Endothelial cell of umbilical vein (primary cell): ENCODE data around the gene SLC30A3. TPM values are rescaled to one million over a fixed set of nuclear protein-coding genes. Genes with fewer than 3 reads are reported as not detected.

Source experiments
- BruUV-seq: library from RNA; stranded (reverse); fragments of 400-500 nt; replicated peaks from 2 replicates; lab custom pipeline; 2021; lab: Mats Ljungman, UMichigan
- CTCF ChIA-PET: fragments of 300-600, 350-600 bp; sonication (Branson Sonifier 250); formaldehyde crosslinking; loops from one replicate; lab custom pipeline; 2021; ENCODE audit warnings: antibody characterized with exemption, inconsistent platforms; lab: Charles Lee
- POLR2A ChIA-PET: fragments of 300-600, 350-600 bp; sonication (Branson Sonifier 250); formaldehyde crosslinking; loops from one replicate; lab custom pipeline; 2021; ENCODE audit warnings: antibody characterized with exemption, inconsistent platforms; lab: Charles Lee
- DNase-seq: peaks from one replicate; pipeline ENCODE4 v3.0.0-alpha.2; 2011; ENCODE audit warnings: low read depth, low spot score
- FAIRE-seq: peaks from 2 replicates; lab custom pipeline; 2011; peaks lifted over from hg19 to GRCh38; lab: Jason Lieb, UNC
- H2AFZ ChIP-seq: 2 replicates; pipeline ENCODE4 v1.6.0; 2012; ENCODE audit warnings: low read depth, low read length, control low read depth, inconsistent platforms
- H3K27ac ChIP-seq: 2 replicates; pipeline ENCODE4 v1.5.1; 2011; ENCODE audit warnings: low read depth, mild to moderate bottlenecking, control low read depth, low read length, moderate library complexity; ENCODE audit not compliant: insufficient read depth
- H3K27me3 ChIP-seq, 2 experiments: 2 replicates each; pipeline versions ENCODE4 v1.6.0 to v1.6.1; 2011; ENCODE audit warnings: low read length in 2 of 2, mixed read lengths in 1 of 2; ENCODE audit not compliant: control insufficient read depth in 2 of 2, insufficient read depth in 2 of 2
- H3K36me3 ChIP-seq, 2 experiments: 2 replicates in 1 of 2; 3 replicates in 1 of 2; pipeline ENCODE4 v1.5.1; 2011; ENCODE audit warnings: low read length in 2 of 2, mild to moderate bottlenecking in 1 of 2, moderate library complexity in 1 of 2; ENCODE audit not compliant: control insufficient read depth in 2 of 2, insufficient read depth in 2 of 2; ENCODE audit errors: extremely low read depth in 1 of 2
- H3K4me1 ChIP-seq: 3 replicates; pipeline ENCODE4 v1.5.1; 2011; ENCODE audit warnings: mild to moderate bottlenecking, low read length; ENCODE audit not compliant: control insufficient read depth, insufficient read depth; ENCODE audit errors: extremely low read depth
- H3K4me2 ChIP-seq: 2 replicates; pipeline ENCODE4 v1.6.1; 2011; ENCODE audit warnings: low read length, control low read depth, mixed read lengths; ENCODE audit not compliant: insufficient read depth
- H3K4me3 ChIP-seq, 3 experiments: fragments of 200-600 bp in 1 of 3; sonication (generic), shearing (Covaris generic) in 1 of 3; replicated peaks in 1 of 3; 2 replicates each; pipeline ENCODE4 v1.5.1; 2011 to 2016; ENCODE audit warnings: control low read depth in 3 of 3, low read length in 3 of 3, mild to moderate bottlenecking in 2 of 3, inconsistent platforms in 1 of 3, low read depth in 1 of 3, moderate library complexity in 1 of 3; ENCODE audit not compliant: insufficient read depth in 1 of 3
- H3K79me2 ChIP-seq: 2 replicates; pipeline ENCODE4 v1.6.0; 2012; ENCODE audit warnings: low read length, inconsistent platforms; ENCODE audit not compliant: control insufficient read depth, insufficient read depth
- H3K9ac ChIP-seq: replicated peaks from 2 replicates; pipeline ENCODE3; 2011; ENCODE audit warnings: low read length, control low read depth; ENCODE audit not compliant: insufficient read depth; ENCODE audit errors: extremely low read depth
- H3K9me1 ChIP-seq: replicated peaks from 3 replicates; pipeline ENCODE4 v1.6.0; 2011; ENCODE audit warnings: mild to moderate bottlenecking, low read length; ENCODE audit not compliant: control insufficient read depth, insufficient read depth; ENCODE audit errors: extremely low read depth
- H3K9me3 ChIP-seq: replicated peaks from 2 replicates; pipeline ENCODE4 v1.5.1; 2012; ENCODE audit warnings: low read length, inconsistent platforms; ENCODE audit not compliant: control insufficient read depth, insufficient read depth
- H4K20me1 ChIP-seq: replicated peaks from 2 replicates; pipeline ENCODE3; 2011; ENCODE audit warnings: mild to moderate bottlenecking, low read length; ENCODE audit not compliant: control insufficient read depth, insufficient read depth; ENCODE audit errors: extremely low read depth
- CTCF ChIP-seq, 2 donors: IDR thresholded peaks; 1 replicate in 1 of 2; 2 replicates in 1 of 2; pipeline ENCODE4 v1.5.1; 2011; ENCODE audit warnings: low read length in 2 of 2, mild to moderate bottlenecking in 2 of 2, moderate library complexity in 2 of 2, control low read depth in 1 of 2, inconsistent platforms in 1 of 2, low read depth in 1 of 2; ENCODE audit not compliant: insufficient read depth in 1 of 2; ENCODE audit errors: extremely low read depth in 1 of 2
- EZH2 ChIP-seq: IDR thresholded peaks from 2 replicates; pipeline ENCODE4 v1.6.1; 2012; ENCODE audit warnings: borderline replicate concordance, low read depth, mild to moderate bottlenecking, moderate library complexity, low read length, inconsistent platforms; ENCODE audit not compliant: severe bottlenecking
- FOS ChIP-seq: IDR thresholded peaks from 2 replicates; pipeline ENCODE4 v1.6.1; 2011; ENCODE audit warnings: mild to moderate bottlenecking, low read length, moderate library complexity, borderline replicate concordance; ENCODE audit not compliant: insufficient read depth
- GATA2 ChIP-seq: IDR thresholded peaks from 2 replicates; pipeline ENCODE4 v1.7.0; 2011; ENCODE audit warnings: low read depth, mild to moderate bottlenecking, moderate library complexity, mixed read lengths, low read length; ENCODE audit not compliant: insufficient read length, insufficient read depth
- JUN ChIP-seq: IDR thresholded peaks from 2 replicates; pipeline ENCODE4 v1.6.1; 2011; ENCODE audit warnings: borderline replicate concordance, low read depth; ENCODE audit not compliant: insufficient read length, insufficient read depth
- MYC ChIP-seq: IDR thresholded peaks from one replicate; pipeline ENCODE4 v1.6.1; 2011; ENCODE audit warnings: mild to moderate bottlenecking, low read depth, low read length
- POLR2A ChIP-seq: IDR thresholded peaks from 2 replicates; pipeline ENCODE4 v1.6.1; 2012; ENCODE audit warnings: low read depth, mild to moderate bottlenecking, control low read depth, low read length
- POLR2AphosphoS5 ChIP-seq: IDR thresholded peaks from 2 replicates; pipeline ENCODE4 v1.6.1; 2012; ENCODE audit warnings: low read depth, mild to moderate bottlenecking, control low read depth, low read length, moderate library complexity; ENCODE audit not compliant: insufficient read depth
- dilution Hi-C: fragments of 300-500 bp; cut with MboI; formaldehyde crosslinking; loops from one replicate; pipeline ENCODE4 v1.15.0; 2019; ENCODE audit warnings: low sequenced_read_pairs; ENCODE audit not compliant: extremely low pct_ligation_motif_present
- intact Hi-C: fragments of 100-400 bp; cut with micrococcal nuclease; formaldehyde crosslinking; loops from one replicate; pipeline ENCODE4 v1.10.0; 2022
- polyA plus RNA-seq, 4 experiments: library from polyadenylated mRNA; depleted of rRNA in 3 of 4; stranded (reverse) in 3 of 4; unstranded in 1 of 4; fragments of >200 nt; gene quantifications; 2 replicates each; pipeline versions ENCODE4 v1.2.1 to v1.2.3, GENCODE V29; 2011 to 2012; ENCODE audit warnings: missing spikeins in 1 of 4
- total RNA-seq: library from RNA; stranded (reverse); gene quantifications from 2 replicates; pipeline ENCODE4 v1.2.3, GENCODE V29; 2021
- TF ChIP-seq, protein P1 (sequence below): IDR thresholded peaks from 2 replicates; pipeline ENCODE4 v1.6.1; 2011; ENCODE audit not compliant: insufficient read depth, insufficient read length

Gene SLC30A3
- total and polyA plus RNA-seq, 2 donors (not counting 3 experiments of a cell fraction or from before 2014, with no cell fraction given) = 16.7 to 63.9 TPM

- dilution Hi-C loops = no loop called here
- H3K9ac ChIP-seq = no peak overlapping the region
- no peak for DNase-seq
- ChIA-PET POLR2A (interaction anchor here (0.6 kb wide), 1 partner anchor 18 kb away, joined by 3 read pairs; no protein-coding TSS in a partner anchor), CTCF (interaction anchor here (1.3 to 3.3 kb wide), 4 partner anchors 9 to 32 kb away, joined by 4 to 30 read pairs (median 10); partner anchors contain the start of gene TRIM54)
- no peak overlapping the region for H3K27ac ChIP-seq
- H3K36me3 ChIP-seq = no peaks in the 10 kb centered on the region
- no peaks in the 10 kb centered on the region for H3K79me2 ChIP-seq
- no TSS peak for BruUV-seq
- peaks cover 8% of the 10 kb centered on the region in 2 experiments for H3K27me3 ChIP-seq
- H3K4me2 ChIP-seq = no peak overlapping the region
- H3K9me1 ChIP-seq = no peaks in the 10 kb centered on the region
- no peak for FAIRE-seq
- H4K20me1 ChIP-seq = no peaks in the 10 kb centered on the region
- H3K9me3 ChIP-seq = no peaks in the 10 kb centered on the region
- no peak overlapping the region for H2AFZ ChIP-seq
- intact Hi-C loops = no loop called here
- TF ChIP-seq GATA2 (no peak), MYC (no peak), POLR2A (no peak), FOS (no peak), POLR2AphosphoS5 (no peak), JUN (no peak), CTCF (IDR thresholded peaks at IDR 0.05; ENCODE audit: extremely low read depth in 1 of 2, insufficient read depth in 1 of 2, low read depth in 1 of 2, low read length in 2 of 2) (no peak), EZH2 (no peak)
- TF ChIP-seq, protein P1, sequence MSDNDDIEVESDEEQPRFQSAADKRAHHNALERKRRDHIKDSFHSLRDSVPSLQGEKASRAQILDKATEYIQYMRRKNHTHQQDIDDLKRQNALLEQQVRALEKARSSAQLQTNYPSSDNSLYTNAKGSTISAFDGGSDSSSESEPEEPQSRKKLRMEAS = no peak
- H3K4me1 ChIP-seq = no peaks in the 10 kb centered on the region
- no peak overlapping the region for H3K4me3 ChIP-seq
Observed at GRCh38 chr2:27270670-27271069, 7.8 kb upstream of the SLC30A3 start.
